Stimulated activated CD4-positive, alpha-beta T cell treated with anti-CD3 and anti-CD28 coated beads, Interleukin-2, amount 100 ng/mL, for 24 hours (primary cell): ENCODE data around the gene KIAA0753.
"Not testable (repeated sequence)": the region's sequence is repeated elsewhere in the genome, so short reads cannot be mapped to it uniquely, and the experiment has no call there.

Experiments used
- DNase-seq, 2 donors: peaks; one replicate each; pipeline ENCODE4 v3.0.0-alpha.2; 2020

KIAA0753 gene

DNA sequence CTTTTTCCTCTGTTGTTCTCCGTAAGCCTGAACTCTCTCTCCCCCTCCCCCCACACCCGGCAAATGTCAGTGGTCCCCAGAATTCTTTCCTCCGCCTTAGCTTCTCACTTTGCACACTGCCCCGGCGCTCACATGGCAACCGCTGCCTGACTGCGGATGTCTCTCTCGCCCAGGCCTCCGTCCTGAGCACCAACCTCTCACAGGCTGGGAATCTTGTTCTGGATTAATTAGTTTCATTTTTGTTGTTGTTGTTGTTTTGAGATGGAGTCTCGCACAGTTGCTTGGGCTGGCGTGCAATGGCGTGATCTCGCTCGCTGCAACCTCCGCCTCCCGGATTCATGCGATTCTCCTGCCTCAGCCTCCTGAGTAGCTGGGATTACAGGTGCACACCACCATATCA is 27.7 kb upstream of the KIAA0753 start:
- no peak for DNase-seq

- DNase-seq, result no peak
Observed at GRCh38 chr17:6667516-6667915, 27.0 kb upstream of the KIAA0753 start.

- no peak for DNase-seq
Observed at GRCh38 chr17:6666557-6666956, 26.0 kb upstream of the KIAA0753 start.

DNA sequence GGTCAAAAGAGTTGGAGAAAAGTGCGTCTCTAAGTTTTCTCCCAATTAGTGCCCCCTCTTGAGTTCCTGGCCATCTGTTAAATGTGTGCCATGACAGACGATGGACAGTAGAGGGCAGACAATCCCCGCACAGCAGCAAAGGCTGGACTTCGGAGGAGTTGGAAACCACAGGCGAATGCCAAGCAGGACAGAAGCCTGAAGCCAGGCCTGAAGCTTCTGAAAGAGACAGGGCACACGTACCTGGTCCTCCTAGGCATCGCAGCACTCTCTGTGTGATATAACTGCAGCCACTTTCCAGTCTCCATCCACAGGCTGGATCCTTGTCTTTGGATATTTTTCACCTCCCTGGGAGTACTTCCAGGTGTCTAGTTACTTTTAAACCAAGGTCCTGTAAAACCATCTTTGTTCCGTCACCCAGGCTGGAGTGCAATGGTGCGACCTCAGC is 25.6 kb upstream of the KIAA0753 start:
- DNase-seq, result peak; percentile 47 to 60

DNA sequence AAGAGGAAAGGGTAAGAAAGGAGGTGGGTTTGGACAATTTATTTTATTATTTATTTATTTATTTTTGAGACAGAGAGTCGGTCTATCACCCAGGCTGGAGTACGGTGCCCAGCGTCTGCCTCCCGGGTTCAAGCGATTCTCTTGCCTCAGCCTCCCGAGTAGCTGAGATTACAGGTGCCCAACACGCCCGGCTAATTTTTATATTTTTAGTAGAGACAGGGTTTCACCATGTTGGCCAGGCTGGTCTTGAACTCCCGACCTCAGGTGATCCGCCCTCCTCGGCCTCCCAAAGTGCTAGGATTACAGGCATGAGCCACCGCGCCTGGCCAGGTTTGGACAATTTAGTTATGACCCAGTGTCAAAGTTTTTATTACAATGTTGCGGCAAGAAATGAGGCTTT is 22.7 kb upstream of the KIAA0753 start:
- DNase-seq, result not testable (repeated sequence)

GRCh38 chr17:6661464-6661848 is 20.9 kb upstream of the KIAA0753 start:
- no peak for DNase-seq

- no peak for DNase-seq
Observed at GRCh38 chr17:6660805-6661463, 20.4 kb upstream of the KIAA0753 start.

- DNase-seq, result no peak
Observed at GRCh38 chr17:6660101-6660500, 19.6 kb upstream of the KIAA0753 start.

- DNase-seq, result not testable (repeated sequence)
Observed at GRCh38 chr17:6658411-6658810, 17.9 kb upstream of the KIAA0753 start.

DNA sequence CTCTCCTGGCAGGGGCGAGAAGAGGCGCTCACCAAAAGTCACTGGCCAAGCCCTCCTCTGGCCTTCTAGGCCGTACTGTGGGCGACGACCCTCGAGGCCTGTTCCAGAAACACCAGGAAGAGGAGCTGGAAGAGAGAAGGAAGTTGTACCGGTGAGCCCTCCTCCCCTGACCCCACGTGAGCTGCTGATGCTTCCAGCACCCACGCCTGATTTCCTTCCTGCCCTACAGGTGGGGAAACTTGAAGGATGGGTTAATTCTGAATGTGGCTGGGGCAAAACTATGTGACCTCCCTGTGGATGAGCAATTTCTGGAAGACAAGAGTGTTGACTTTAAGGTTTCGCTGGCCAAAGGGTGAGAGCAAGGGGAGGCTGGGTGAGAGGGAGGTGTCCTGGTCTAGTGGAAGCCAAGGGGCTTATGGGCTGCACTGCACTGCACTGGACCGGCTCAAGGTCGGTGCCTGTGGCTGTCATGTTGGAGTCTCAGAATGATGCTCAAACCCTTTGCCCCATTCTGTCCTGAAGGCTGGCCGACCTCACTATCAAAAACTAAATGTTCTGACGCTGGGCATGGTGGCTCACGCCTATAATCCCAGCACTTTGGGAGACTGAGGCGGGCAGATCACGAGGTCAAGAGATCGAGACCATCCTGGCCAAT is 17.2 kb upstream of the KIAA0753 start:
- DNase-seq, result no peak

- peak; percentile 66 to 68 for DNase-seq
Observed at GRCh38 chr17:6656797-6657632, 16.5 kb upstream of the KIAA0753 start.

DNA sequence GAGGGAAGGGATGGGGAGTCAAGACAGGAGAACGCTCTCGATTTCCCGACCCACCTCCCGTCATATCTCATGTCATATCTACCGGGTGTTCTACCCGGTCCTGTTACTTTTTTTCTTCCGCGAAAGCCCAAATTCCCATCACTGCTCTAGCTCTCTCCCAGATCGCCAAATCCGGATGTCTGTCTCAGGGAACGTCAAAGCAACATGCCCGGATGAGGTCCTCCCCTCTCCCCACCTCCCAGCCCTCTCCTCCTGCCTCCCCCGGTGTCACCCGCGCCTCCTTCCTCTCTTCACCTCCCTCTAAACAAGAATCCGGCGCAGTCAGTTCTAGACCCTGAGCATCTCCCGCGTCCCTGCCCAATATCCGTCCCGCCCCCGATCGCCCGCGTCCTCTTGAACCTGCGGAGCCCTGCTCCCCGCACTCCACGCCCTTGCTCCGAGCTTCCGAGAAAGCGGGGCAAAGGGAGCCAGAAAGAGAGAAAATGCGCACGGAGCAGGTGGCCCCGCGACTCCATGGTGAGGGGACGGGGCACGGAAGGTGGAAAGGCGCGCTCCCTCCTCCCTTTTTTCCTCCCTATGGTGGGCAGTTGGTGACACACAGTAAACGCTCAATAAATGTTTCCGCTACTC is 15.3 kb upstream of the KIAA0753 start:
- not testable (repeated sequence) for DNase-seq

GRCh38 chr17:6654841-6655731 is 14.6 kb upstream of the KIAA0753 start:
- DNase-seq, result no peak

DNA sequence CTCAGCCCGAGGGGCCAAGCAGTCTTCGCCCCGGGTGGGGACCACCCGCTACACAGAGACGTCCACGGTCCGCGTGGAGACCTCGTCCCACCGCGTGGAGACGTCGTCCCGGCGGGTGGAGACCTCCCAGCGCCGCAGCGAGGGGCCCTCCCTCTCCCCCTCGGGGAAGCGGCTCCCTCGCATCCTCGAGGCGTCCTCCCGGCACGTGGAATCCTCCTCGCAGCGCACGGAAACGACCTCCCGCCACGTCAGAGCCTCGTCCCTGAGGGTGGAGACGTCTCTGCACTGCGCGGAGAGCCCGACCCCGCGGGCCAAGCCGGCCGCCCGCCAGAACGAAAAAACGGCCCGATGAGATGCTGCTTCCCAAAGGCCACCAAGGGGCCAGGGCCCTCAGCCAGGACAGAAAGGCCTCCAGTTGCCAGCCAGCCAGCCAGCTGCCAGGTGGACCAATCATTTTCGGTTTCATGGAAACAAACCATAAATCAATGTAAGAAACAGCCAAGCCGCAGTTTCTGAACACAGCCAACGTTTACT is 11.5 kb upstream of the KIAA0753 start:
- peak in 1 of 2 donors; percentile 39 for DNase-seq

- DNase-seq, result peak; percentile 96 to 97
Observed at GRCh38 chr17:6651354-6651918, 10.9 kb upstream of the KIAA0753 start, which contains the start of the genes C17orf100 and MED31. Gene C17orf100 (plus strand): TSS chr17:6651762. CDS start chr17:6651914, 152 bp downstream. Gene MED31 (minus strand): TSS chr17:6651605. CDS start chr17:6651528, 77 bp downstream.

GRCh38 chr17:6648181-6648580 is 7.7 kb upstream of the KIAA0753 start:
- DNase-seq, result no peak

GRCh38 chr17:6643451-6644125 is 3.1 kb upstream of the KIAA0753 start:
- DNase-seq, result no peak

DNA sequence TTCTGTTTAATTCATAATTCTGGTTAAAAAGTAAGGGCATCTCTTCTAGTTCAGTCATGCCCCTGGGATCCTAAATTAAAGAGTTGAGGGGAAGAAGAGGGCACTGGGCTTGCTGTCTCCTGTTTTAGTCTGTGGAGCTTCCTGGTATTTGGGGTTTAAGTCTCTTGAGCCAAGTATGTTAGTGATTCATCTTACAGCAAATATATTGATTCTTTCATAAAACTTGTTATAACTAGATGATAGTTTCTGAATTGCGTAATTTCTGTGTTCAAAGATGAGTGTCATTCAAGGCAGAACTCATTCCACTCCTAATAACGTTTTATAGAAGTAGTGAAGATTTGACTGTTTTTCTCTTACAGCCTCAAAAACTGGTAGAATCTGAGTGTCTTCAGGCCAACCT is 2.1 kb upstream of the KIAA0753 start:
- no peak for DNase-seq

DNA sequence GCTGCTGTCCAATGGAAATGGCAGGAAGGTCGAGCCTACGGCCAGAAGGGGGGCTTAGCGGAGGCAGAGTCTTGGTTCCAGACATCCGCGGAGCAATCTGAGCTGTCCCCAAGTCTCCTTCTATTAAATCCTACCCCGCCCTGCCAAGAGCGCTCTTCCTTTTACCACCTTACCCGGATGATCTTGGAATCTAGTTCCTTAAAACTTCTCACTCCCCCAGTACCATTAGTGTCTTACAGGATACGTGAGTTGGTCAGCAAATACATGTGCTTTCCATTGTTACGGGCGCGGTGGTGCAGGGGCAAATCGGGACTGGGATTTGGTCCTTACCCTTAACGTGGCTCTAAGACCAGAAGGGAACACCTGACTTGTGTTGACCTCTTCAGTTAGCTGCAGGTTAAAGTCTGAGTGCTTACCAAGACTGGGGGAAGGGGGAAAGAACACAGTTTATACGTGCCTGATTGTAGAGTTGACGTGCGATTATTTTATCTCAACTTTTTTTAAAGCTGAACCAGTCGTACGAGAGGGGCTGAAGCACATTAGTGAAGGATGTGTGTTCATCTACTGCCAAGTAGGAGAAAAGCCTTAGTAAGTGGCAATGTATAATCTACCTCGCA is 844 bp upstream of the KIAA0753 start:
- DNase-seq, result no peak
